A549 (cell line): ENCODE results near the gene FOXE1. TPM values are rescaled to one million over a fixed set of nuclear protein-coding genes. Genes with fewer than 3 reads are reported as not detected.
A peak's percentile ranks its signal among the peaks of the same experiment; 100 is the strongest.

ENCODE experiments used
- ATAC-seq, 2 experiments: fragments of 200-7000 bp in 1 of 2; fragments of >200 bp in 1 of 2; cut with Nextera tagmentation in 1 of 2; cut with Tn5 transposase in 1 of 2; 3 replicates each; pipeline versions ENCODE4 v1.8.0 to v1.9.1; 2018 to 2020; ENCODE audit warnings: mild to moderate bottlenecking in 1 of 2, moderate library complexity in 1 of 2
- CTCF ChIA-PET: fragments of 300-600 bp; sonication (Branson Sonifier 250); formaldehyde crosslinking; extraction: SDS; loops from one replicate; lab custom pipeline; 2021; ENCODE audit warnings: antibody characterized with exemption, inconsistent platforms; lab: Yijun Ruan, JAX
- POLR2A ChIA-PET: fragments of 350-600 bp; formaldehyde crosslinking; extraction: SDS; loops from one replicate; lab custom pipeline; 2021; ENCODE audit warnings: antibody characterized with exemption, inconsistent platforms; lab: Yijun Ruan, JAX
- DNase-seq, 2 experiments: peaks; one replicate each; pipeline versions ENCODE4 v3.0.0 to v3.0.0-alpha.2; 2011 to 2016; ENCODE audit warnings: low read depth in 1 of 2, low spot score in 1 of 2
- FAIRE-seq: peaks from 2 replicates; lab custom pipeline; 2011; peaks lifted over from hg19 to GRCh38; lab: Jason Lieb, UNC
- H3K27ac ChIP-seq, 2 experiments: fragments of >200 bp; sonication (Bioruptor Twin); formaldehyde crosslinking; 3 replicates each; pipeline ENCODE4 v1.5.1; 2016 to 2017
- H3K4me1 ChIP-seq: fragments of >200 bp; sonication (Bioruptor Twin); formaldehyde crosslinking; 3 replicates; pipeline ENCODE4 v1.6.1; 2016
- H3K4me2 ChIP-seq: fragments of >200 bp; sonication (Bioruptor Twin); formaldehyde crosslinking; 3 replicates; pipeline ENCODE4 v1.6.1; 2016
- H3K4me3 ChIP-seq: fragments of >200 bp; sonication (Bioruptor Twin); formaldehyde crosslinking; 3 replicates; pipeline ENCODE4 v1.5.1; 2016
- H3K9me3 ChIP-seq: fragments of >200 bp; sonication (Bioruptor Twin); formaldehyde crosslinking; 3 replicates; pipeline ENCODE4 v1.6.1; 2016
- CBX2 ChIP-seq: fragments of 200-600 bp; sonication (generic); IDR thresholded peaks from 2 replicates; pipeline ENCODE4 v1.6.1; 2016; ENCODE audit warnings: low read depth, mild to moderate bottlenecking, borderline replicate concordance
- FOSB ChIP-seq: fragments of 250-450 bp; sonication (Bioruptor Pico); IDR thresholded peaks from 2 replicates; pipeline ENCODE4 v1.5.0; 2020; ENCODE audit warnings: mild to moderate bottlenecking, moderate library complexity
- GATA3 ChIP-seq: IDR thresholded peaks from 2 replicates; pipeline ENCODE4 v1.6.1; 2012; ENCODE audit warnings: borderline replicate concordance
- HDAC2 ChIP-seq: fragments of 200-600 bp; sonication (generic); IDR thresholded peaks from 2 replicates; pipeline ENCODE4 v1.6.1; 2016
- HOXB13 ChIP-seq: fragments of 250-450 bp; sonication (Bioruptor Pico); IDR thresholded peaks from 2 replicates; pipeline ENCODE4 v1.5.0; 2020; ENCODE audit warnings: low read depth, mild to moderate bottlenecking, moderate library complexity
- JUN ChIP-seq, 2 experiments: fragments of >200 bp; sonication (Bioruptor Twin); formaldehyde crosslinking; IDR thresholded peaks; 2 replicates in 1 of 2; 3 replicates in 1 of 2; pipeline ENCODE4 v1.6.1; 2016 to 2017
- JUNB ChIP-seq: fragments of >200 bp; sonication (Bioruptor Twin); formaldehyde crosslinking; IDR thresholded peaks from 2 replicates; pipeline ENCODE4 v1.6.1; 2016
- KDM1A ChIP-seq: fragments of 200-600 bp; sonication (generic); IDR thresholded peaks from 2 replicates; pipeline ENCODE4 v1.6.1; 2016; ENCODE audit warnings: low read depth, mild to moderate bottlenecking
- MAFK ChIP-seq: fragments of 450-650 bp; IDR thresholded peaks from 2 replicates; pipeline ENCODE4 v1.6.1; 2014; ENCODE audit not compliant: partially characterized antibody
- MAZ ChIP-seq: fragments of 150-350 bp; IDR thresholded peaks from 2 replicates; pipeline ENCODE4 v1.6.1; 2014; ENCODE audit warnings: antibody characterized with exemption, low read depth, low read length, borderline replicate concordance
- NFE2L2 ChIP-seq: fragments of 150-350 bp; conservative IDR thresholded peaks from 2 replicates; pipeline ENCODE4 v1.6.1; 2014; ENCODE audit warnings: low read length
- NR3C1 ChIP-seq: fragments of >200 bp; sonication (Bioruptor Twin); formaldehyde crosslinking; IDR thresholded peaks from 3 replicates; pipeline ENCODE4 v1.6.1; 2017
- PBX3 ChIP-seq: IDR thresholded peaks from 2 replicates; pipeline ENCODE4 v1.6.1; 2012
- RARB ChIP-seq: fragments of 250-450 bp; sonication (Bioruptor Pico); IDR thresholded peaks from 2 replicates; pipeline ENCODE4 v1.8.0; 2021; ENCODE audit warnings: mild to moderate bottlenecking, moderate library complexity
- RNF2 ChIP-seq: fragments of 200-600 bp; sonication (generic); IDR thresholded peaks from 2 replicates; pipeline ENCODE4 v1.6.1; 2016; ENCODE audit warnings: low read depth, mild to moderate bottlenecking, antibody characterized with exemption, moderate library complexity, borderline replicate concordance
- SREBF2 ChIP-seq: fragments of 450-650 bp; IDR thresholded peaks from 2 replicates; pipeline ENCODE4 v1.6.1; 2014; ENCODE audit warnings: mild to moderate bottlenecking, moderate library complexity
- ZC3H11A ChIP-seq: fragments of 450-650 bp; IDR thresholded peaks from 2 replicates; pipeline ENCODE4 v1.6.1; 2014; ENCODE audit warnings: antibody characterized with exemption, mild to moderate bottlenecking
- ZFP36 ChIP-seq: fragments of 450-650 bp; IDR thresholded peaks from 2 replicates; pipeline ENCODE4 v1.6.1; 2014; ENCODE audit warnings: borderline replicate concordance; ENCODE audit not compliant: partially characterized antibody
- WGBS: methylation state at CpG from one replicate; pipeline ENCODE4 v1.1.6; 2017; ENCODE audit errors: missing lambda C conversion rate; 5-methylcytosine and 5-hydroxymethylcytosine counted together
- polyA plus RNA-seq, 4 experiments: library from polyadenylated mRNA; depleted of rRNA in 3 of 4; stranded (reverse); fragments of >200 nt; fragmentation: RNase III in 1 of 4; extraction: RNeasy Plus Mini Kit Qiagen cat#74134 plus additional on column Dnase treatment in 1 of 4; gene quantifications; 2 replicates in 3 of 4; 3 replicates in 1 of 4; pipeline ENCODE4 v1.2.3, GENCODE V29; 2011 to 2017
- TF ChIP-seq, protein P1 (sequence below): fragments of 150-350 bp; IDR thresholded peaks from 2 replicates; pipeline ENCODE4 v1.6.1; 2014; ENCODE audit warnings: low read depth, mild to moderate bottlenecking, low read length
- TF ChIP-seq, protein P2 (sequence below): fragments of >200 bp; sonication (Bioruptor Twin); formaldehyde crosslinking; IDR thresholded peaks from 3 replicates; pipeline ENCODE4 v1.6.1; 2016
- TF ChIP-seq, protein P3 (sequence below): fragments of 250-450 bp; sonication (Bioruptor Pico); IDR thresholded peaks from 2 replicates; pipeline ENCODE4 v1.5.0; 2020; ENCODE audit warnings: low read depth, mild to moderate bottlenecking, moderate library complexity

The FOXE1 gene
- polyA plus RNA-seq, 2 of the 4 experiments (the other 2 are of a cell fraction), result 5.5 to 6.3 TPM

GRCh38 chr9:97848215-97848479 is 4.9 kb upstream of the FOXE1 start:
- DNase-seq (no peak), FAIRE-seq (no peak), ATAC-seq (peak in 1 of 2 experiments; percentile 13; a peak in 1 of 6 replicates)
- 90% methylated on average over 7 of the region's 7 CpGs for WGBS
- no peaks in the 10 kb centered on the region for H3K9me3 ChIP-seq
- CTCF ChIA-PET, result interaction anchor here (0.9 to 3.7 kb wide), 3 partner anchors 36 to 136 kb away, joined by 3 to 17 read pairs (median 6); no protein-coding TSS in a partner anchor
- no peak overlapping the region for H3K27ac ChIP-seq
- H3K4me1 ChIP-seq, result peaks cover 6% of the 10 kb centered on the region; the same call in 1 of the 3 replicates
- POLR2A ChIA-PET, result no interaction called here
- H3K4me3 ChIP-seq, result no peak overlapping the region
- no peak overlapping the region for H3K4me2 ChIP-seq
- no peak for TF ChIP-seq RNF2
- TF ChIP-seq MAZ, result no peak
- TF ChIP-seq JUNB, result no peak
- no peak for TF ChIP-seq NFE2L2
- no peak for TF ChIP-seq ZC3H11A
- TF ChIP-seq GATA3, result no peak
- no peak for TF ChIP-seq KDM1A
- no peak for TF ChIP-seq HDAC2
- TF ChIP-seq, protein P1, sequence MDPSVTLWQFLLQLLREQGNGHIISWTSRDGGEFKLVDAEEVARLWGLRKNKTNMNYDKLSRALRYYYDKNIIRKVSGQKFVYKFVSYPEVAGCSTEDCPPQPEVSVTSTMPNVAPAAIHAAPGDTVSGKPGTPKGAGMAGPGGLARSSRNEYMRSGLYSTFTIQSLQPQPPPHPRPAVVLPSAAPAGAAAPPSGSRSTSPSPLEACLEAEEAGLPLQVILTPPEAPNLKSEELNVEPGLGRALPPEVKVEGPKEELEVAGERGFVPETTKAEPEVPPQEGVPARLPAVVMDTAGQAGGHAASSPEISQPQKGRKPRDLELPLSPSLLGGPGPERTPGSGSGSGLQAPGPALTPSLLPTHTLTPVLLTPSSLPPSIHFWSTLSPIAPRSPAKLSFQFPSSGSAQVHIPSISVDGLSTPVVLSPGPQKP, result no peak
- TF ChIP-seq HOXB13 (CRISPR knock-in tag), result no peak

DNA sequence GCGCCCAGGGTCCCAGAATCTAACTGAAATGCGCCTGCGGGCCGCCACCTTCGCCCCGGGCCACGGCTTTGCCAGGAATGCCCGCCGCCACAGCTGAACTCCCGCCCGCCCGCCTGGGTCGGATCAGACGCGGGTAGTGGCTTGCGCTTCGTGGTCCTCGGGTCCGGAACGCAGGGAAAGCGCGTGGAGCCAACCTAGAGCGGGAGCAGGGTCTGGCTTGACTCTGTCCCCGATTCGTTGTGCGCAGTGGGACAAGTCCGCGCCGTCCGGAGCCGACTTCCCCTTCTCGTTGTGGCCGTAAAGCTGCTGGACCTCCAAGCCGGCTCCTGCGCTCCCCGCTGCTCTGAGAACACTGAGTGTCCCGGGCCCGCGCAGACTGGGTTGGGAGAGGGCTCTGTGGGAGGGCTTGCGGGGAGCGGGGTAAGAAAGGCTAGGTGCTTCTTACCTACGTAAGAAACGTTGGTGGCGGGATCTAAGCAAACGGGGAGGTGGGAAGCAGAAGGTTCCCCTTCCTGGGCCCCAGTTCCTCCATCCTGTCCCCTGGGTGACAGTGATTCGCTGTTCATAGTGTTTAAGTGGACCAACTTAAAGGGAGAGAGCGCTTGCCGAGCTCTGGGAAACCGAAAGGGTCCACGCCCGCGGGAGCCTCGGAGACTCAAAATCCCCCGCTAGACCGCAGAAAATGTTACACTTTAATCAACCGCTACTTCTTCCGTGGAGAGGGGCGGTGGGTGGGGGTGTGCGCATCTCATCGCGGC is 4.4 kb upstream of the FOXE1 start:
- 96% methylated on average over 53 of the region's 61 CpGs for whole genome bisulfite sequencing
- no peaks in the 10 kb centered on the region for H3K9me3 ChIP-seq
- FAIRE-seq (no peak), DNase-seq (no peak), ATAC-seq (no peak)
- no peak overlapping the region for H3K4me2 ChIP-seq
- H3K4me3 ChIP-seq, result no peak overlapping the region
- H3K4me1 ChIP-seq, result peaks cover 9% of the 10 kb centered on the region; the same call in 1 of the 3 replicates
- CTCF ChIA-PET, result interaction anchor here (1.3 to 3.7 kb wide), 2 partner anchors 53 to 137 kb away, joined by 6 to 17 read pairs; no protein-coding TSS in a partner anchor
- POLR2A ChIA-PET, result no interaction called here
- H3K27ac ChIP-seq, result no peak overlapping the region
- no peak for TF ChIP-seq NR3C1
- TF ChIP-seq, protein P2, sequence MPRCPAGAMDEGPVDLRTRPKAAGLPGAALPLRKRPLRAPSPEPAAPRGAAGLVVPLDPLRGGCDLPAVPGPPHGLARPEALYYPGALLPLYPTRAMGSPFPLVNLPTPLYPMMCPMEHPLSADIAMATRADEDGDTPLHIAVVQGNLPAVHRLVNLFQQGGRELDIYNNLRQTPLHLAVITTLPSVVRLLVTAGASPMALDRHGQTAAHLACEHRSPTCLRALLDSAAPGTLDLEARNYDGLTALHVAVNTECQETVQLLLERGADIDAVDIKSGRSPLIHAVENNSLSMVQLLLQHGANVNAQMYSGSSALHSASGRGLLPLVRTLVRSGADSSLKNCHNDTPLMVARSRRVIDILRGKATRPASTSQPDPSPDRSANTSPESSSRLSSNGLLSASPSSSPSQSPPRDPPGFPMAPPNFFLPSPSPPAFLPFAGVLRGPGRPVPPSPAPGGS, result no peak
- TF ChIP-seq SREBF2, result no peak
- no peak for TF ChIP-seq MAFK
- no peak for TF ChIP-seq JUN (IDR thresholded peaks at IDR 0.05)
- TF ChIP-seq HDAC2, result no peak
- no peak for TF ChIP-seq FOSB (CRISPR knock-in tag)
- no peak for TF ChIP-seq CBX2
- TF ChIP-seq ZC3H11A, result no peak
- TF ChIP-seq, protein P1, result no peak
- TF ChIP-seq PBX3, result no peak
- TF ChIP-seq HOXB13 (CRISPR knock-in tag), result no peak
- no peak for TF ChIP-seq NFE2L2
- no peak for TF ChIP-seq RARB (CRISPR knock-in tag)
- no peak for TF ChIP-seq ZFP36
- TF ChIP-seq, protein P3, sequence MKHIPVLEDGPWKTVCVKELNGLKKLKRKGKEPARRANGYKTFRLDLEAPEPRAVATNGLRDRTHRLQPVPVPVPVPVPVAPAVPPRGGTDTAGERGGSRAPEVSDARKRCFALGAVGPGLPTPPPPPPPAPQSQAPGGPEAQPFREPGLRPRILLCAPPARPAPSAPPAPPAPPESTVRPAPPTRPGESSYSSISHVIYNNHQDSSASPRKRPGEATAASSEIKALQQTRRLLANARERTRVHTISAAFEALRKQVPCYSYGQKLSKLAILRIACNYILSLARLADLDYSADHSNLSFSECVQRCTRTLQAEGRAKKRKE, result no peak
